GM21786 (cell line): ENCODE measurements around the gene CYB561D1.
A peak's percentile ranks its signal among the peaks of the same experiment; 100 is the strongest.

Experiments used
- ATAC-seq: cut with Tn5 transposase; IDR thresholded peaks from one replicate; pipeline ENCODE4 v1.9.1; 2021; ENCODE audit not compliant: unreplicated experiment

The CYB561D1 gene

DNA sequence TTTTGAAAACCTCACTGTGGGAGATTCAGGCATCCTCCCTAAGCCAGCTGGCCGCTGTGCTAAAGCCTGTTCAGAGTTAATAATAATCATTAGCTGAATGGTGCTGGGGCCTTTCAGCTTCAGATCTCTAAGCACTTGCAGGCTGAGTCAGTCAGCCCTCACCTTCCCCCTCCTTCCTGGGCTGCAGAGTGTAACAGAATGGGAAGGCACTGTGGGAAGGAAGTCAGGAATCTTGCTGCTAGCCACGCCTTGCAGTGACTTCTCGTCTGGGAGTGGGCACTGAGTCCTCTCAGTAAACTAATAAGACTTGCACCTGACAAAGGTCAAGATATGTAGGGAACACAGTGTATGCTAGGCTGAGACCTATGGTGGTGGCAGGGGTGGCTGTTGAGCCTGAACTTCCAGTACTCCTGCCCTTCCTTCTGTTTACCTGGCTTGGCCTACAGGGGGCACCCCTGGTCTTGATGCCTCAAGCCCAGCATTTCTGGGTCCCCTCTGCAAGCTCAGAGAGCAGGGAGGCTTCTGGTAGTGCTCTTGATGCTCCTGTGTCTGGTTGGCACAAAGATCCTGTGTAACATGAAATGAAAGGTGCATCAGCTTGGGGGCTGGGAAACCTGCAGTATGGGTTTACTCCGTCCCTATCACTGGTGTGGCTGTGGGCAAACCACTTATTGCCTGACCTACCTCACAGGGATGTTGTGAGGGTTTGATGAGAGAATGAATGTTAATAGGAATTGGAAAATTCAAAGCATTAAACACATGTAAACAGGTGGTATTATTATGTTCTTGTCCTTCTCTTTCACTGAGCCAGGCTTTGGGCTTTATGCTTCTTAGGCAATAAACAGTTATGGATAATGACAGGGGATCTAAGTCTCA is 6.0 kb downstream of the CYB561D1 start:
- ATAC-seq: no peak

DNA sequence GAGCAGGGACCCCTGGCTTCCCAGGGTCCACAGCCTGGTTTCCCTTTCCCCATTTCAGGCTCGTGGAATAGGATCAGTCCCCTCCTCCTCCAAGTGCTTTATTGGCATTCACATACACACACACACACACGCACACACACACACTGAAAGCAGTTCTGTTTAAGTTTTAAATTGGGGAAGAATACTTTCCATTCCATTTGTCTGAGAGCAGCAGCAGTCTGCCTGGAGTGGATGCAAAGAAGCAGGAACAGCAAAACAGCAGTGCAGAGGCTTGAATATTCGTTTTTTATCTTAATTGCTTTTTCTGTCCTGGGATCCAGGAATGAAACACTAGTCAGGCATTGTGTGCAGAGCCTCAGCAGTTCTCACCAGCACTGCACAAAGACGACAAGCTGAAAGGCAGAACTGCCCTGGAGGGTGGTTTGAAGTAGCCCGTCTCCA is 7.1 kb downstream of the CYB561D1 start:
- no peak for ATAC-seq

DNA sequence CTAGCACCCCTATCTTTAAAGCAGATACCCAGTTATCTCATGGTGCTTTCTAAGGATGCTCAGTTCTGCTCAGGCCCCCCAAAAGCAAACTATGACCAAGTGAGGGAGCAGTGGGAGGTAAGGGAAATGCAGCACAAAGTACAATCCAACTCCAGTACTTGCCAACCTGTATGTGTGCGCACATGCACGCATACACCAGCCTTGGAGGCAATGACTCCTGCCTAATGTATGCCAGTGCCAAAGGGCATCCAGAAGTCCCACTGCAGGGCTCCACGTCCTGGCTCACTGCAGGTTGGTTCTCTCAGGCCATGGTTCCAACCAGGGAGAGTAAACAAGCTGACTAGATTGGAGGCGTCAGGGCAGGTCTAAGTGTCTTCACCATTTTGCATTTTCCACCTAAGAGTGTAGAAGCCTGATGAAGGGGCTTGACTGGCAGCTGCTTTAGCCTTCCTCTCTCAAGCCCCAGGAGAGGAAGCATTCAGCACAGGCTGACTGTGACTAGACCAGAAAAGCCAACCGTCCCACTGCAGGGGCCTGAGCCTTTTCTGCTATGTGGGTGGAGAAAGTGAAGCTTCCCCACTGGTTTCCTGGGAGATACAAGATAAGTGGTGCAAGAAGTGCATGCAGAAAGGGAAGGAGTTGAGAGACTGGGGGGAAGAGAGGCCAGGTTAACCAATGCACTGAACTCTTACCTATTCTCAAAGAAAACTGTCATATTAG is 7.9 kb downstream of the CYB561D1 start:
- no peak for ATAC-seq

DNA sequence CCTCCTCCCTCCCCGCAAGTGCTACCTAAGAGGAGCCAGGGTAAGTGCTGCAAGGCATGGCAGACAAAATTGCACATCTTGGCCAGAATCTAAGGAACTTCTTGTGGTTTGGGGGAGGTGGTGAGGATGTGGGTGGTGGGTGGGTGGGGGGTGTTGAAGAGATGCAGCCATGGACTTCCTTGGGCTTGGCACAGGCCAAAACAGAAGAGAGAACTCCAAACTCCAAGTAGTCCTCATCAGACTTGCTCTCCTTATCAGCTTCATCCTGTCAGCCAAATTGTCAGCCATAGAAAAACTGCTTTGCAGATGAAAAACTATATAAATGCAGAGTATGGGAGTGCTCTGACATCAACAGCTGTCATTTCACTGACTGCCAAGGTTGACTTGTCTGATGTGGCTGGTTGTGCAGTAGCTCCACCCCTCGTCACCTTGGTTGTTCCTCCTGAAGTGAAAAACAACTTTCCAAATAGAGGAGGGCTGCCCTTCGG is 8.5 kb downstream of the CYB561D1 start:
- no peak for ATAC-seq

DNA sequence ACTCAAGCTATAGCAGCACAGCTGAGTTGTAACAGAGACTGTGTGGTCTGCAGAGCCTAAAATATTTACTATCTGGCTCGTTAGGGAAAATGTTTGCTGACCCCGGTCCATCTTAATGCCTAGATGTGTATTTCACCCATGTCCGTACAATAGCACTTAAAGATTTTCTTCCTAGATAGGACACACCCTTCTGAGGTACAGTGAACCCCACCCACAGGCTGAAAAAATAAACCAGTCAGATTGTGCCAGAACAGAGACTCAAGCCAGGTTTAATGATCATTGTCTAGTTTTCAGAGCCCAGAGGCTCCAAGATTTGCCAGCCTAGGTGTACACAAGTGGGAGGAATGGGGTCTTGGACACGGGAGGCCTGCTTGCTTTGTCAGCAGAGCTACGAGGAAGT is 10.0 kb downstream of the CYB561D1 start:
- no peak for ATAC-seq

DNA sequence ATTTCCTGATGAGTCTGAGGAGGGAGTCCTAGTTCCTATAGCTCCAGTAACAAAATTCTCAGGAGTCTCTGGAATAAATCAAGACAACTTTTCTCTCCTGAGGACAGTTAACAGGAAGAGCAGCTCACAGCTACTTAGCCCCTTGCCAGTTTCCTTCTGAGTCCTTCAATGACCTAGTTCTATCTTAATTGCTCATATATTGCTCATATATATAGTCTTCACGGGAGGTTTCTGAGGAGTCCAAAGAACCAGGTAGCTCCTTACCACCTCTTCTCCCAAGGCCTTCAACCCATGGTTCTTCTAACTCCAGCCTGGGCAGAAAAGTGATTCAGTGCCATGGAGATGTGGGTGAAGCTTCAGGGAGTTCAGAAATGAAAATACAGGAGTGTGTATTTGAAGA is 11.1 kb downstream of the CYB561D1 start:
- no peak for ATAC-seq

DNA sequence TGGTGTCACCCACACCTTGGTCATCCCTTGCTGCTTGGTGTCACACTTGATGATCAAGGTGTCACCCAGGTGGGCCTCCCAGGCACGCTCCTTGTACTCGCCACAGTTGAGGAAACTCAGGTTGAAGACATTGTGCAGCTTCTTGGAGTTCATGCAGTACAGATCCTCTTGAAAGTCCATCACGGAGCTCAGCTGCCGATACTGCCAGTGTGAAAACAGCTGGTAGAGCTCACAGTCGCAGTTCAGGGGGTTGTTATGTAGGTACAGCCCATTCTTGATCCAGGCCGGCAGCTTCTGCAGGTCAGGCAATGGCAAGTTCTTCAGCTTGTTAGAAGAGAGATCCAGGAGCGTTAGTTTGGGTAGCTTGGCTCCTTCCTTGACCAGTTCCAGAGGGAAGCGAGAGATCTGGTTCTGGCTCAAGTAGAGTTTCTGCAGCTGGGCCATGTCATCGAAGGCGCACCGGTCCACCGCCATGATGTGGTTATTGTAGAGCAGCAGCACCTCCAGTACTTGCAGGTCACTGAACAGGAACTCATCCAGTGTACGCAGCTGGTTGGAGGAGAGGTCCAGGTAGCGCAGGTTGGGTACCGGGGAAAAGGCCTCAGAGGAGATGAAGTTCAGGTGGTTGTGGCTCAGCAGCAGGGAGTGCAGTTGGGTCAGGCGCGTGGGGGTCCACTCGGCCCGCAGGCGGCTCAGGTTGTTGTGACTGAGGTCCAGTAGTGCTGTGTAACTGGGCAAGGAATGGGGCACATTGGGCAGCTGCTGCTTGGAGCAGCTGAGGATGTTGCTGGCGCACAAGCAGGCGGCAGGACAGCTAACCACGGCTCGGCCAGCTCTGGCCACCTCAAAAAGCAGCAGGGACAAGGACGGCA is 14.3 kb downstream of the CYB561D1 start:
- ATAC-seq: no peak

DNA sequence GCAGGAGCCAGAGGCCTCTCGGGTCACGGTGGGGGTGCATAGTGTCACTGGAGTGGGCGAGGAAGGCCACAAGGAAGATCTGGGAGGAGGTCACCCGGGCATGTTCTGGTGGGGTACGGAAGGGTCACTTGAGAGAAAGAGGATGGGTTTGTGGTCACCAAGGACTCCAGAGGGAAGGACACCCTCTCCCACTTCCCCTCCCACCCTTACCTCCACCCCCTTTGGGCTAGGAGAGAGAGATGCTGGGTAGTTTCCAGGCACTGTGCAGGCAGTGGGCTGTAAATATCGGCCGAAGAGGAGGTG is 14.9 kb downstream of the CYB561D1 start:
- ATAC-seq: no peak

DNA sequence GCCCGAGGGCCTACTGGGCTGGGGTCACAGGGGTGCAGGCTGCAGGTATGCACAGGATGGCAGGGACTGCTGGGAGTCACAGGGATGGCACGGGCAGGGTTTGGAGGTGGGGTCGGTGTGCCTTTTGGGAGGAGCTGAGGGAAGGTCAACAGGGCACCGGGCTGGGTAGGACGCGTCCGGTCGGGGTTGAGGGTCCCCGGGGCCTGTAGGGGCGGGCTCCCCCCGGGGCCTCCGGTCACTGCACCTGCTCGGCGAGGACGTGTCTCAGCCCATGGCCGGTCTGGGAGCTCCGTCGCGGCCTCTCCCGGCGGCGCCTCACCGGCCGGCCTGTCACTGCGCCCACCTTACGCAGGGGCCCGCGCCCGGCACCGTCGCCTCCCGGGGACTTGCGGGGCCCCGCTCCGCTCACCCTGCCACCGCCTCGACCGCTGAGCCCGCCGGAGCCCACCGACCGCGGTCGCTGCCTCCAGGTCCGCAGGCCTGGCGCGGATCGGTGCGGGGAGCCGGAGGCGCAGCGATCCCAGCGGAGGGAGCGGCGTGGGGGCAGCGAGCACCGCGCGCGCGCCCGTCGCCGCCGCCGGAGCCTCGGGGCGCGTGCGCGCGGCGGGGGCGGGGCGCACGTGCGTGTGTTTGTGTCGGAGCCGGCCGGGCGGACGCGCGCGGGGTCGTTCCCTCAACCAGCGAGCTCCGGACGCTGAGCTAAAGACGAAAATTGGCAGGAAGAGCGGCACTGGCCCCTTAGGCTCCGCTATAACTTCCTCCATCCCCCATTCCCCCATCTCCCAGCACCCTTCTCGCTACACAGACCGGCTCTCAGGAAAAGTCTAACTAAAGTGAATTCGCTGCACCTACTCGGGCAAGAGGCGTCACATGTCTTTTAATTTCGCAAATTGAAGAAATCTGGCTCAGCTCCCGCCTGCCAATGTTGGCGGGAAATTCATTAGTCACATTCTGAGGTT is 15.6 kb downstream of the CYB561D1 start, which contains the start of gene AMIGO1:
TSS of gene AMIGO1 (minus strand) at position 552 of the 959 bp plus-strand sequence. CDS start 815 bp downstream, outside the sequence.
- ATAC-seq: no peak

DNA sequence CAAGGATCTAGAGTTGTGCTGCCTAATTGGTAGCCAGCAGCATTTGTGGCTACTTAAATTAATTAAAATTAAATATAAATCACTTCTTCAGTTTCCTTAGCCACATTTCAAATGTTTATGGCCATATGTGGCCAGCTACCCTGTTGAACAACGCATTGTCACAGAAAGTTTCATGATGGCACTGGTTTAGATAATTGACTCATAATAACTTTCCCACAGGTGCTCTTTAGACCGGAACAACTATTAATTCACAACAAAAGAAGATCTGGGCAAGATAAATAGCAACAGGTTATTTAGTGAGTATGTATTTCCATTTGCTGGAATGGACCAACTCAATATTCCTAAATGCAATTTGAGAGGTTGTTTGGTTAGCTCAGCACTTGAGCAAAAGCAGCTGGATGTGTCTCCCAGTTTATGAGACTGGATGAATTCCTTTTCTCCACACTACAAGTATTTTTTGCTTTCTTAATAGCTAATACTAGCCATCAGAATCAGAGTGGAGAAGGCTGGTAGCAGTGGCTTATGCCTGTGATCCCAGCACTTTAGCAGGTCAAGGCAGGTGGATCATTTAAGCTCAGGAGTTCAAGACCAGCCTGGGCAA is 19.3 kb downstream of the CYB561D1 start:
- no peak for ATAC-seq

DNA sequence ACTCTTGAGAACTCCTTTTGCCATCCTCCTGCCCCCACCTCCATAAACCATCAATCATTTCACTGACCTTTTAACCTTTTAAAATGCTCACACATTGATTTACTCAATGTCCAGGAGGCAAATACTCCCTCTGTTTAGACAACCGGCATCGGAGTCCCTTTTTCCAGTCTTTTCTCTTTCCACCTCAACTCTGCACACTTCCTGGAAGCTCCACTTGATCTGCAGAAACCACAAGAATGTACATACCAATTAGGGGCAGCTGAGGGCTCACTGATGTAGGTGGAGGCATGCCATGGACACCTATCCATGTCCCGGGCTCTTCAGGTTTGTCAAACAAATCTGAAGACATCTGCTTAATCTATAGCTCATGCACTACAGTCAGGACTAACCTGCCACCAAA is 21.0 kb downstream of the CYB561D1 start:
- ATAC-seq: no peak

DNA sequence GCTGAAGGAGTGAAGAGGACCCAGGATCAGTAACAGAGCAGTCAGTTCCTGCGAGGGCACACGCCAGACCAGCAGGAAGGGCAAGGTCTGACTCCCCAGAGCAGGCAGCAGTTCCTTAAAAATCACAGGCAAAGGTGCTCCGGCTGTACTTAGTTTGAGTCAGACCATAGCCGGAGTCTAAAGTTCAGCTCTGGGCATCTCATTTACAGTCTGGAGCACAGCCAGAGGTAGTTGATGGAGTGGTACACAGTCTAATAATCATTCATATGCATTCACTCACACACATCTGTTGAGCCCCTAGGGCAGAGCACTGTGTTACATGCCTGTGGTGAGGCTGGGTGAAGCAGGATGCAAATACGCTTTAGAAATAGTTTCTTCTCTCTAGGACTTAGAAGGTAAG is 23.0 kb downstream of the CYB561D1 start:
- no peak for ATAC-seq

DNA sequence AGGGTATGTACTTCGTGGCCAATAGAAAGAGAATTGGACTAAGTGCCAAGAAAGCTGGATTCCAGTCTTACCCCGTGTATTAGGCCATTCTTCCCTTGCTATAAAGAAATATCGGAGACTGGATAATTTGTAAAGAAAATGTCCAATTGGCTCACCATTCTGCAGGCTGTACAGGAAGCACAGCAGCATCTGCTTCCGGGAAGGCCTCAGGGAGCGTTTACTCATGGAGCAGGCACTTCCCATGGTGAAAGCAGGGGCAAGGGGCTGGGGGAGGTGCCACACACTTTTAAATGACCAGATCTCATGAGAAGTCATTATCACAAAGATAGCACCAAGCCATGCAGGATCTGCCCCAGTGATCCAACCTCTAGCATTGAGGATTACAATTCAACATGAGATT is 23.4 kb downstream of the CYB561D1 start:
- ATAC-seq: no peak

DNA sequence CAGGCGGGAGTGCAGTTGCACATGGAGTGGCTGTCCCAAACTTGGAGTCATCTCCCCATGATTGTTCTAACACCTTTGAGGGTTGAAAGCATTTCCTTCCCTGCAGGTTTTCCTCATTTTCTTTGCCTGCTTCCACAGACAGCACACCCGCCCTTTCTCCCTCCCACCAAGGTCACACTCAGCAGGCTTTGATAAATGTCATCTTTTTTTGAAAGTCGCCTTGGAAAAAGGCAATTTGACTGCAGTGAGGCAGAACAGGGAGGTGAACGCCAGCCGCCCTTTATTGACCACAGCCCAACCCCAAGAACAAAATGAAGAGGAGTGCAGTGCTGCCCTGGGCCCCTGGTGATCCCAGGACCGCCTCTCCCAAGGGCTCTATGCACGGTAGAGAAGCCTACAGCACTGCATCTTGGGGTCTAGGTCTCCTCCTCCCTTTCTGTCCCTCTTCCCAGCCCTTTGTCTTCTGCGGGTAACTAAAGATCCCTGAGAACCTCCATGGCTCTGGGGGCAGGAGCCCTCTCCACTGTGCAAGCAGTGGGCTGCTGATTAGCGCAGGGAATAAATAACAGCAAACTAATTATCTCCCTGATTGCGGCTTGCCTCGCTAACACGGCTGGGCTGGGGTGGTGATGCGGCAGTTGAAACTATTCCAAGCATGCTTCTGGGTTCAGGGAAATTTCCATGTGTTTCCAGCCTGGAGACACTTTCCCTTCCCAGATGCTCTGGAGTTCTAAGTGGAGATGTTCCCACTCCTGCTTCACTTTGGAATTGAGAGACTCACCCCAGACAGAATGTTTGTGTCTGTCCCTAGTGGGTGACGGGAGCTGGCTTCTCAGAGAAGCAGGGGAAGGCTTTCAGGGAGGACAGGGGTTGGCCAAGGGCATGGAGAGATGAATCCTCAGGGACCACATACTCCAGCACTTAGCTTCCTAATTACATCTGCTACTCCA is 27.4 kb downstream of the CYB561D1 start:
- ATAC-seq: no peak

DNA sequence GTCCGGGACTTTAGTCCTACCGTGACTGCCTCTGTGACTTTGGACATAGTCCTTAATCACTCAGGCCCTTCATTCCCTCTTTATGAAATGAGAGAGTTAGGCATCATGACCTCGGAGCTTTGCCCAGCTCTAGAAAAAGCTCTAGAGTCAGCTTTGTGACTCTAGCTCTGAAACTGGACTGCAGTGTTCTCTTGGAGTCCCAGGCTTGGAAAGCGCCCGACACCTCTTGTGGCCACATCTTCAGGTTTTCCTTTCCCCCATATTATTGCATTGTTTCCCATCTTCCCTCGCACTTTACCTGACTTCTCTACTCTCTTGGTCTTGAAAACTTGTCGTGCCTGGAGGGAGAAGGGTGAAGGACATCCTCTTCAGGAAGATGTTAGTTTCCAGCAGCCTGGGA is 28.1 kb downstream of the CYB561D1 start:
- no peak for ATAC-seq

DNA sequence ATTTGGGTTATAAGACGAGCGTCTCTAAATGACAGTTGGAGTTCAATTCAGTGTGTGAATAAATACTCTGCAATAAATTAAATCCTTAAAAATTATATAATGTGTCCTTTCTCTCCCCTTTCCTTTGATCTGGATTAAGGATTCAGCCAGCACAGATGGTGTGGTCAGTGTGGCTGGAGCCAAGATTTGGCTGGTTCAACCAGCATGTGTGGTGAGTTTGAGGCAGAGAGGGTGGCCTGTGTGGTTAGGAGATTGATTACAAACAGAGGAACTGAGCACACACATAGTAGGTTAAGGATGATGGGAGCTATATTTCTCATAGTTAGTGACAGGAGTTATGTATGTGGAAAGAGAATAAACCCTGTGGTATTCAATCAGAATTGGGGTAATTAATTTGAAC is 29.8 kb downstream of the CYB561D1 start:
- no peak for ATAC-seq

DNA sequence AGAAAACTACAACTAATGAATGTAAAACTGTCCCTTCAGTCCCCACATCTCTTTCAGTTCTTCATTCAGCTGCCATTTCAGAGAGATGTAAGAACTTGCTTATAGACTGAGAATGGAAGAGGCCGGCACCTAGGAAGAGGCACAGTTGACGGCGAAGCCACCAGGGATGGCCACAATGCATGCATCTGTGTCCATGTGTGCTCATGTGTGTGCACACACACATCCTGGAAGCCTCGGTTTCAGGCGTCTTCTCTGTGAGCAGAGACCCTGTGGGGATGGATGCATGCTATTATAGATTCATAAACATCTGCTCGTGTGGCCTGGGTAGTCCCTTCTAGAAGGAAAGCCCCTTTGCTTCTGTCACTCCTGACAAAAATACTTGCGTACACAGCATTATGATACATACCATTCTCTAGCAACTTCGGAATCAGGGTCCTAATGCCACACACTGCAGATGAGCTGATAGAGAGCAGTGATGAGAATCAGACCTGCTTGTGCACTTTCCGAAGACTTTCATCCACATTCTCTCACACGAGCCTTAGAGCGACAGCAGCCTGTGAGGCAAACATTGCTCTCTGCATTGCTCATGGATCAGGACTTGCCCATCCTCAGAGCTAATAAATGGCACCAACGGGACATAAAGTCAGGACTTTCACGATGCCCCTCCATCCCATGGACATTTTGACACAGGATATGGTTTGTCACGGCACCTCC is 33.4 kb downstream of the CYB561D1 start:
- peak; percentile 69 for ATAC-seq
